GM21619 (cell line): ENCODE measurements around the gene C2orf69.

Experiments used
- ATAC-seq: cut with Tn5 transposase; IDR thresholded peaks from one replicate; pipeline ENCODE4 v1.9.1; 2021; ENCODE audit not compliant: unreplicated experiment

The C2orf69 gene

GRCh38 chr2:199962203-199962602 is 51.1 kb downstream of the C2orf69 start:
- ATAC-seq, result peak; percentile 64

- no peak for ATAC-seq
Observed at GRCh38 chr2:199966405-199966804, 55.3 kb downstream of the C2orf69 start.

- no peak for ATAC-seq
Observed at GRCh38 chr2:199966976-199967375, 55.9 kb downstream of the C2orf69 start.

GRCh38 chr2:199968126-199968525 is 57.0 kb downstream of the C2orf69 start:
- ATAC-seq, result no peak

- no peak for ATAC-seq
Observed at GRCh38 chr2:199972088-199972626, 61.1 kb downstream of the C2orf69 start.

- ATAC-seq, result no peak
Observed at GRCh38 chr2:199973703-199974102, 62.6 kb downstream of the C2orf69 start.

GRCh38 chr2:199975273-199975895 is 64.3 kb downstream of the C2orf69 start:
- no peak for ATAC-seq
